ENCODE measurements around the gene CLDN24.

Gene CLDN24

GRCh38 chr4:183272384-183272783 is 49.8 kb downstream of the CLDN24 start:
- no peak for DNase-seq
